Esophagus muscularis mucosa (tissue), 4 donors: ENCODE results near the gene ZNF28. TPM values are rescaled to one million over a fixed set of nuclear protein-coding genes. Genes with fewer than 3 reads are reported as not detected.
A peak's percentile ranks its signal among the peaks of the same experiment; 100 is the strongest.
"Not testable (repeated sequence)": the region's sequence is repeated elsewhere in the genome, so short reads cannot be mapped to it uniquely, and the experiment has no call there.

Source experiments
- DNase-seq: peaks from one replicate; pipeline ENCODE4 v3.0.0-alpha.2; 2017; ENCODE audit errors: extremely low spot score
- H3K27ac ChIP-seq, 4 donors: fragments of 200-600 bp; sonication (generic); replicated peaks in 1 of 4; 1 replicate in 3 of 4; 2 replicates in 1 of 4; pipeline ENCODE4 v1.5.1; 2016 to 2019; ENCODE audit warnings: mild to moderate bottlenecking in 1 of 4
- H3K27me3 ChIP-seq, 4 donors: fragments of 200-600 bp; sonication (generic); one replicate each; pipeline versions ENCODE4 v1.5.1 to v1.6.0; 2016 to 2019
- H3K36me3 ChIP-seq, 4 donors: fragments of 200-600 bp; sonication (generic); one replicate each; pipeline ENCODE4 v1.5.1; 2016 to 2019
- H3K4me1 ChIP-seq, 4 donors: fragments of 200-600 bp; sonication (generic); one replicate each; pipeline ENCODE4 v1.5.1; 2016 to 2019
- H3K4me3 ChIP-seq, 4 donors: fragments of 200-600 bp; sonication (generic); 1 replicate in 2 of 4; 2 replicates in 2 of 4; pipeline ENCODE4 v1.5.1; 2016 to 2019; ENCODE audit warnings: mild to moderate bottlenecking in 4 of 4, moderate library complexity in 1 of 4
- H3K9me3 ChIP-seq, 4 donors: fragments of 200-600 bp; sonication (generic); 1 replicate in 3 of 4; 2 replicates in 1 of 4; pipeline ENCODE4 v1.5.1; 2016 to 2019
- CTCF ChIP-seq, 3 experiments: fragments of 200-600 bp in 2 of 3; fragments of 450-650 bp in 1 of 3; sonication (generic) in 2 of 3; IDR thresholded peaks; one replicate each; pipeline ENCODE4 v1.5.1; 2017 to 2019; ENCODE audit warnings: antibody characterized with exemption in 3 of 3, mild to moderate bottlenecking in 2 of 3, moderate library complexity in 1 of 3
- EP300 ChIP-seq: sonication (generic); formaldehyde crosslinking; IDR thresholded peaks from one replicate; pipeline ENCODE4 v1.6.1; 2017; ENCODE audit warnings: antibody characterized with exemption
- POLR2A ChIP-seq: fragments of 450-650 bp; IDR thresholded peaks from one replicate; pipeline ENCODE4 v1.6.1; 2017; ENCODE audit warnings: antibody characterized with exemption, moderate library complexity, mild to moderate bottlenecking, low read depth
- POLR2AphosphoS5 ChIP-seq, 2 donors: sonication (generic); formaldehyde crosslinking; IDR thresholded peaks; one replicate each; pipeline ENCODE4 v1.6.1; 2017; ENCODE audit warnings: antibody characterized with exemption in 2 of 2
- WGBS: methylation state at CpG from one replicate; pipeline ENCODE4 v1.1.5; 2018; 5-methylcytosine and 5-hydroxymethylcytosine counted together
- intact Hi-C: fragments of 100-400 bp; cut with DNase I; formaldehyde crosslinking; loops from one replicate; pipeline ENCODE4 v1.15.1; 2023
- total RNA-seq, 4 donors: library from RNA; depleted of rRNA; stranded (reverse); fragments of >200 nt; gene quantifications; one replicate each; pipeline versions ENCODE4 v1.1.0 to v1.2.1, GENCODE V29; 2016

Gene ZNF28
- total RNA-seq, 4 donors from 2014 or later, result 5.9 to 15.0 (median 11.0) TPM

GRCh38 chr19:52825765-52826164 is 4.3 kb upstream of the ZNF28 start:
- WGBS, result 90% methylated on average over 5 of the region's 5 CpGs
- no peak for DNase-seq
- TF ChIP-seq EP300, result no peak
- no peak for TF ChIP-seq POLR2AphosphoS5 (IDR thresholded peaks at IDR 0.05)
- no peak for TF ChIP-seq POLR2A
- no peak for TF ChIP-seq CTCF (IDR thresholded peaks at IDR 0.05)
- Histone ChIP-seq H3K4me1 (peaks cover 0 to 2% (median 1%) of the 10 kb centered on the region in 4 donors), H3K4me3 (no peak overlapping the region), H3K27ac (no peak overlapping the region), H3K36me3 (no peaks in the 10 kb centered on the region), H3K27me3 (no peaks in the 10 kb centered on the region), H3K9me3 (no peaks in the 10 kb centered on the region)
- intact Hi-C loops, result no loop called here

DNA sequence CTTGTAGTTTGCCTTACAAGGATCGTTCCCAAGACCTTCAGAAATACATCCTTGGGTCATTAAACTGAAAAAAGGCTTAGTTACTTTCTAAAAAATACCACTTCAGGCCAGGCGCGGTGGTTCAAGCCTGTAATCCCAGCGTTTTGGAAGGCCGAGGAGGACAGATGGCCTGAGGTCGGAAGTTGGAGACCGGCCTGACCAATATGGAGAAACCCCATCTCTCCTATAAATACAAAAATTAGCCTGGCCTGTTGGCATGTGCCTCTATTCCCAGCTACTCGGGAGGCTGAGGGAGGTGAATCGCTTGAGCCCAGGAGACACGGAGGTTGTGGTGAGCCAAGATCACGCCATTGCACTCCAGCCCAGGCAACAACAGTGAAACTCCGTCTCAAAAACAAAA is 2.2 kb upstream of the ZNF28 start:
- Histone ChIP-seq H3K4me3 (no peak overlapping the region), H3K36me3 (no peaks in the 10 kb centered on the region), H3K27me3 (no peaks in the 10 kb centered on the region), H3K27ac (no peak overlapping the region), H3K9me3 (no peaks in the 10 kb centered on the region), H3K4me1 (peaks cover 0 to 9% (median 6%) of the 10 kb centered on the region in 4 donors)
- WGBS, result 96% methylated on average over 12 of the region's 12 CpGs
- intact Hi-C loops, result loop anchor here (5.0 kb wide), 1 partner anchor 34 kb away; the partner anchor contains the start of gene ZNF468
- TF ChIP-seq EP300, result no peak
- no peak for TF ChIP-seq POLR2A
- TF ChIP-seq POLR2AphosphoS5 (IDR thresholded peaks at IDR 0.05), result no peak
- no peak for TF ChIP-seq CTCF (IDR thresholded peaks at IDR 0.05)
- no peak for DNase-seq

DNA sequence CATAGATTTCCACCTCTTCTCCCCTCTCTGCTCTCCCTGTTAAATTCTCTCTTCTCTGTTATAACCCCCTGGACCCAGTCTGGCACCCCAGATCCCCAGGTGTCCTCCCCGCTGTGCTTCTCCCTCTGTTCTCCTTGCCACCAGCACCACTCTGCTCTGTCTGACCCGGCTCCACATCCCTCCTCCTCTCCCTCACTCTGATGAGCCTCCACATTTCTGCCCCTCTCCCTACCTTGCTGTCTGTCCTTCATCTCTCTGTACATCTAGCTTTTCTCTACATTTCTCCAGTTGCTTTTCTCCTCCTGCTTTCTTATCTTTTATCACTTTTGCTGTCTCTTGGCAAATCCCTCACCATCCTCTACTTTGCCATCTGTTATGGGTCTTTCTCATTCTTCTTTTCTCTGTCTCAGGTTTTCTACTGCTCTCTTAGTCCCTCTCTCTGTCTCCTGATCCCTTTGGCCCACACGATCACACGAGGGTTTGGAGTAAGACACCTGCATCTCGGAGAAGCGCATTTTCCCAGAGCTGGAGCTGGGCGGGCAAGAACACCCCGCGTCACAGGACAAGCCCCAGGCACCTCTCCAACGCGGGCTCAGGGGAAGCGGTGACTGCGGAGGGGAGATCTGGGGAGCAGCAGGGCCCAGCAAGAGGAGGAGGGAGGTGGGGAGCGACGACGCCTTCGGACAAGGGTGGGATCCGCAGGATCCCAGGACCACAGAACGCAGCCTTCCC is 795 bp downstream of the ZNF28 start:
- not testable (repeated sequence) for H3K4me1 ChIP-seq, H3K9me3 ChIP-seq, DNase-seq, H3K27me3 ChIP-seq
- intact Hi-C loops, result loop anchor here (5.0 kb wide), 1 partner anchor 37 kb away; the partner anchor contains the start of gene ZNF468
- Histone ChIP-seq H3K4me3 (peak overlapping the region; percentile 61 to 72 (median 66)), H3K27ac (peak overlapping the region; percentile 68 to 84 (median 76)), H3K36me3 (peaks cover 4 to 27% (median 22%) of the 10 kb centered on the region in 4 donors)
- 8% methylated on average over 17 of the region's 19 CpGs for WGBS

DNA sequence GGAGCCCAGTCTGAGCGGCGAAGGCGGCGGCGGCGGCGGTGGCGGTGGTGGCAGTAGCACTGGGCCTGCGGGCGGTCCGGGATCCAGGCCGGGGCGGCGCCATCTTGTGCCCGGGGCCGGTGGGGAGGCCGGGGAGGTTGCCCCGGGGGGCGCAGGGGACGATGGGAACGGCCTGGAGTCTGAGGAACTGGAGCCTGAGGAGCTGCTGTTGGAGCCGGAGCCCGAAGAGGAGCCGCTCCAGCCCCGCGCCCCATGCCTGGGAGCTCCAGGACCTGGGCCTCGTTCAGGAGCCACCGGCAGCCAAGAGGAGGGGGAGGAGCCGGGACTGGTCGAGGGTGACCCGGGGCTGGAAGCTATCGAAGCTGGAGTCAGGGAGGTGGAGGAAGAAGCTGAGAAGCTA is 11.6 kb downstream of the ZNF28 start:
- TF ChIP-seq POLR2AphosphoS5 (IDR thresholded peaks at IDR 0.05) (no peak), POLR2A (no peak), CTCF (IDR thresholded peaks at IDR 0.05) (no peak), EP300 (no peak)
- no peak overlapping the region for H3K4me3 ChIP-seq
- H3K36me3 ChIP-seq, result peaks cover 27 to 64% (median 52%) of the 10 kb centered on the region in 4 donors
- no peaks in the 10 kb centered on the region for H3K27me3 ChIP-seq
- H3K4me1 ChIP-seq, result no peaks in the 10 kb centered on the region
- no peak overlapping the region for H3K27ac ChIP-seq
- 97% methylated on average over 26 of the region's 32 CpGs for WGBS
- intact Hi-C loops, result no loop called here
- H3K9me3 ChIP-seq, result peaks cover 0 to 1% (median under 1%) of the 10 kb centered on the region in 4 donors
- DNase-seq, result no peak

DNA sequence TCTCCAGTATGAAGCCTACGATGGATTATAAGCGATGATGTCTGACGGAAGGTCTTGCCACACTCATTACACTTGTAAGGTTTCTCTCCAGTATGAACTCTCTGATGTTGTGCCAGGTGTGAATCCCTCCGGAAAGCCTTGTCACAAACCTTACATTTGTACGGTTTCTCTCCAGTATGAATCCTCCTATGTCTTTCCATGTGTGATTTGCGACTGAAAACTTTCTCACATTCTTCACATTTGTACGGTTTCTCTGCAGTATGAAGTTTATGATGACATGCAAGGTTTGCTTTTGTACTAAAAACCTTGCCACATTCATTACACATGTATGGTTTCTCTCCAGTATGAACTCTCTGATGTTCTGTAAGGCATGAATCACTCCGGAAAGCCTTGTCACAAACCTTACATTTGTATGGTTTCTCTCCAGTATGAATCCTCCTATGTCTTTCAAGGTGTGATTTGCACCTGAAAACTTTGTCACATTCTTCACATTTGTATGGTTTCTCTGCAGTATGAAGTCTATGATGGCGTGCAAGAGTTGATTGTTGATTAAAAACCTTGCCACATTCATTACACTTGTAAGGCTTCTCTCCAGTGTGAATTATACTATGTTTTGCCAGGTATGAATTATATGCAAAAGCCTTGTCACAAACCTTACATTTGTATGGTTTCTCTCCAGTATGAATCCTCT is 21.3 kb downstream of the ZNF28 start:
- DNase-seq, H3K4me3 ChIP-seq, H3K27me3 ChIP-seq, H3K4me1 ChIP-seq, H3K27ac ChIP-seq, intact Hi-C loops: not testable (repeated sequence)
- WGBS, result 98% methylated on average over 9 of the region's 9 CpGs
- Histone ChIP-seq H3K9me3 (peaks cover 8 to 89% (median 72%) of the 10 kb centered on the region in 4 donors), H3K36me3 (peaks cover 44 to 56% (median 53%) of the 10 kb centered on the region in 4 donors)
